HG03039 (cell line): Measurements from ENCODE around the gene SMURF2.
"Not testable (repeated sequence)": the region's sequence is repeated elsewhere in the genome, so short reads cannot be mapped to it uniquely, and the experiment has no call there.

ENCODE experiments used
- ATAC-seq: cut with Tn5 transposase; IDR thresholded peaks from one replicate; pipeline ENCODE4 v1.9.1; 2021; ENCODE audit warnings: mild to moderate bottlenecking, moderate library complexity; ENCODE audit not compliant: unreplicated experiment

SMURF2 gene

DNA sequence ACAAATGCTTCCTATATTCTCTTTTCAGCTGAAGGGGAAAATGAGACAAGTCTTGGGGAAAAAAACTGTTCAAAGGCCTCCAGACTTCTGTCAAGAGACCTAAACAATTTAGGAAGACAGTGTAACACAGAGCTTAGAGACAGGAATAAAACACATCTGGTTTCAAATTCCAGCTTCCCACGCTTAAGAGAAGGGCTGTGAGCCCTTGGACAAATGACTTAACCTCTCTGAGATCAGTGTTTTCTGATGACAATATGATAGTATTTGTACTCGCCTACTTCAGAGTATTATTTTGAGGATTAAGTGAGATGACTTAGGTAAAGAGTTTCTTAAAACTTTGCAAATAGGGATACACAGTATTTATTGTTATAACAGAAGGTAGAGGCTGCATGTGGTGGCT lies 29.5 kb downstream of the SMURF2 start:
- no peak for ATAC-seq

DNA sequence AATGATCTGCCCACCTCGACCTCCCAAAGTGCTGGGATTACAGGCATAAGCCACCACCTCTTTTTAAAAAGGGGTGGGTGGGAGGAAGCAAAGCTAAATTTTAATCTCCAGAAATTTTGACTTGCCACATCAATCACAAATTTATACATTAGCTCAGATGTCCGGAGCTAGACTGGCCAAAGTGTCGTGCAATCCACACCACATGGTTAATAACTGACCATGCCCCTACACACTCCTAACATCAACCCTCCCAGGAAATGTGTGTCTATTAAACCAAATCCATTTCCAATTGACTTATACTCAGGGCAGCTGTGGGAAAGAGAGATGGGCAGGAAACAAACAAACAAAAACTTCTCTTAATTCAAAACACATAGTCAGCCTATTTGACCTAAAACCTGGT lies 29.9 kb downstream of the SMURF2 start:
- ATAC-seq: no peak

DNA sequence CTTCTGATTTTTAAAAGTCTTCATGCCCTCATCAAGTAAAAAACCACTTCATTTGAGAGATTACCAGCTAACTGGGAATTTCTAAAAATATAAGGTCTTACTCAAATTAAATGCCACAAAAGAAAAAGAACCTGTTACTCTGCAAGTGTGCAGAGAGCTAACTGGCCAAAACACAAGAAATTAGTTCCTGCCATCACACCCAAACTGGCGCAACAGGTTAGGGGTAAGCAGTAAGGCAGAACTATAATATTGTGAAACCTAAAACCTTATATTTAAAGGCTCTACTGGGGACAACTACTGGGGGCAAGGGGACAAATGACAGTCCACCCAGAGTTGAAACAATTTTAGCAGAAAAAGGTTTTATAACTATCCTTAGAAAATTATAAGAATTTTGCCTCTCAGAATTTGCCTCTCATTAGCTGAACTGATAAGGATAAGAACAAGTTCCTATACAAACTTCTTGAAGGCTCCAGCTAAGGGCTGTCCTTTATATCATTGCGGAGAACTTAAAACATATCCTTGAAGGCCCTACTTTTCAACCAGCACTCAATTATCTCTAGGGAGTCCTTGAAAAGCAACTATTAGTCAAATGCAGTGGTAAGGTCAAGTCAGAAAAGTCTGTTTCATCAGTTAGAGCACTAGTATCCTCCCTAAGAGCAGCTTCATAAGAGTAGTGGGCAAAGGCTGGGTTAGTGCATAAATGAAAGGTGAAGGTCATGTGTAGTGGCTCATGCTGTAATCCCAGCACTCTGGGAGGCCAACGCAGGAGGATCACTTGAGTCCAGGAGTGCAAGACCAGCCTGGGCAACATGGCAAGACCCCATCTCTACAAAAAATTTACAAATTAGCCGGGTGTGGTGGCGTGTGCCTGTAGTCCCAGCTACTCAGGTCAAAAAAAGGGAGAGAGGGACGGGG lies 31.5 kb downstream of the SMURF2 start:
- no peak for ATAC-seq

DNA sequence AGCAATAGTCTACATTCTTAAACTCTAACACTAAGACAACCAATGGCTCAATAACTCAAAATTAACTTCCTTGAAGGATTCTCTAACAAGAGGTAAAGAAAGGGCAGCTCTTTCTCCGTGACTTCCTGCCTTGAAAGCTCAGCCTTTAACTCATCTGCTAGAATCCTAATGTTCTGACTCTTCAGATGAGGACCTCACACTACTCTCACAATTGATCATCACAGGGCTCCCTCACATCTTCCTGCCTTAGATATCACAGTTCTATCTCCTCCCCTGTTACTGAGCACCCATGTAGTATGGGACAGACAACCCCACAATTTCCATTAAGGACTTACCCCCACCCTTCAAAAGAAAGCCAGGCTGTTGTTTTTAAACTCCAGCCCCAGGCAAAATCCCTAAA lies 33.5 kb downstream of the SMURF2 start:
- peak; percentile 53 for ATAC-seq

DNA sequence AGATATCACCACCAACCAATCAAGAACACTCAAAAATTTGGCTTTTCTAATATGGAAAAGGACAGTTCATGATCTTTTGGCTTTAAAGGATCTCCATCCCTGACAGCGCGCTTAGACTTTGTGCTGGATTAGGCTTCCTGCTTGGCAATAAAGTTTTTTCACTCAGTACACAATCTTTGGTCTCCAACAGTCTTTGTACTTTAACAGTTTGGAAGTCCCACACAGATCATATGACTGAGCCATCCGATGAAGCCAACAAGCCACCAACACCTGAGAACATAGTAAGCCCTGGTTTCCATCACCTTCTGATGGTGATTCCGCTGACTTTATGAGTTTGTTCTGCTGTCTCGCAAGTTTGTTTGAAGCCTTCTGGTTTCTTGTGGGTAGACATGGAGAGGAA lies 34.3 kb downstream of the SMURF2 start:
- no peak for ATAC-seq

DNA sequence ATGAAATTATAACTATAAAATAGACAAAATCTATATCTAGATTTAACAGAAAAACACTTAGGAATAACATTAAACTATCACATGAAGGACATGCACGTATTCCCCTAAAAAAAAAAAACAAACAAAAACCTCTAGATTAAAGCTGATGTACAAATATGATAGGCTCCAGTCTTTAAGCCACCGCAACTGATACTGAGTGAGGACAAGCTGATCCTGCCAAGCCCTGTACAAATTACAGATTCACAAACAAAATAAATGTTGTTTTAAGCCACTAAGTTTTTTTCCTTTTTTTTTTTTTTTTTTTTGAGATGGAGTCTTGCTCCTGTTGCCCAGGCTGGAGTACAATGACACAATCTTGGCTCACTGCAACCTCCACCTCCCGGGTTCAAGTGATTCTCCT lies 35.3 kb downstream of the SMURF2 start:
- no peak for ATAC-seq

DNA sequence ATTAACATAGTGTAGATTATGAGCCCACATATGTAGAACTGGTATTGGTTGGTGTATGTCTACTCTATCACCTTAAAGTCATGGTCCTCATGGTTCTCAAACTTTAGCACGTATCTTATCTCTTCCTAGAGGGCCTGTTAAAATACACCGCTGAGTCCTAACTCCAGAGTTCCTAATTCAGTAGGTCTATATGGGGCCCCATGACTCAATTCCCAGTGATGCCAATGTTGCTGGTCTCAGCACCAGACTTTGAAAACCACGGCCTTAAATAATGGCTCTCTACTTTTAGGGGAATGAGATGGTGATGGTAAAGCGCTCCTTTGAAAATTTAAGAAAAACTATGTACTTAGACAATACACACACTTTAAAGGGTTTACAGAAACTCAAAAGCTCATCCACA lies 36.6 kb downstream of the SMURF2 start:
- no peak for ATAC-seq

DNA sequence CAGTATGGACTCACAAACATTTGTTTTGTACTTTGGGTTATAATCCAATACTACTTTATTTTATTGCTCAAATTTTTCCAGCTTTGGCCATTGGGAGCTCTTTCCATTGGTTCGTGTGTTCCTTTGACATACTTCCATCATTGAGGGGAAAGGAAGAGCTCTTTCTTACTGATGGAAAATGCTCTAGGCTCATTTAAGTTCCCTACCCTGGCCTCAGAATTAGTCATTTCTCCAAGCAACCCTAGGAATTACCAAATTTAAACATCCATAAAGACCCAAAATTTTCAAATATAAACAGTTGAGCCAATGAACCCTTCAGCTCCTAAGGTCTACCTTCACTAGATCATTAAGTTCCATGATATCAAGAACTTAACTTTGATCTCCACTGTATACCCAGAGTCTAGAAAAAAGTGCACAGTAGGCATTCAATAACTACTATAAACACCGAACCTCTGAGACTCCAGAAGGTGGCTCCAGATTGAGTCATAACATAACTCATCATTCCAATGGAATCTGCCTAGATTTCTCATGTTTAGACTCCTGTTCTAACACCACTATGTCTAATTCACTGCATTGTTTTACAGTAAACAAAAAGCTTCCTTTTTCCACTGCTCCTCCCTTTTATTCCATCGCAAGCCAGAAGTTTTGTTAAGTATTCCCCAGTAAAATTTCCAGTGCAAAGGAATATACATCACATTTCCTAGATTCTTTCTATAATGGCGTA lies 39.0 kb downstream of the SMURF2 start:
- ATAC-seq: no peak

DNA sequence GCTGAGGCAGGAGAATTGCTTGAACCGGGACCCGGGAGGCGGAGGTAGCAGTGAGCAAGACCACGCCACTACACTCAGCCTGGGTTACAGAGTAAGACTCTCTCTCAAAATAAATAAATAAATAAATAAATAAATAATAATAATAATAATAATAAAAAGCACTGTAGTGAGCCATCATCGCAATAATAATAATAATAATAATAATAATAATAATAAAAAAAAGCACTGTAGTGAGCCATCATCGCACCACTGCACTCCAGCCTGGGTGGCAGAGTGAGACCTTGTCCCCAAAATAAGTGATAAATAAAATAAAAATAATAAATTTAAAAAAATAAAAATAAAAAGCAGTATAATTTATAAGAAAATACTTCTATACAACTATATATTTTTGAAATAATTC lies 40.3 kb downstream of the SMURF2 start:
- no peak for ATAC-seq

DNA sequence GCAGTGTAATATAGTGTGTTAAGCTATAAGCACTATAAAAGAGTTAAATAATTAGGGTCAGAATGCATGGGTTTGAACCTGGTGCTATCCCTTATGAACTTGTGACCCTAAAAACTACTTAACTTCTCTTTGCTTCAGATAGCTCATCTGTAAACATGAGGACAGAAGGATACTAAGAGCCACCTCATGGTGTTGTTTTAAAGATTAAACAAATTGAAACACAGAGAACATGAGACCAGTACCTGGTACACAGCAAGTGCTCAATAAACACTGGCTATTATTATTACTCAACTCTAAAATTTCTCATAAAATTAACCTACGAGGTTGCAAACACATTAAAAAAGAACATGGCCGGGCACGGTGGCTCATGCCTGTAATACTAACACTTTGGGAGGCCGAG lies 43.3 kb downstream of the SMURF2 start:
- no peak for ATAC-seq

DNA sequence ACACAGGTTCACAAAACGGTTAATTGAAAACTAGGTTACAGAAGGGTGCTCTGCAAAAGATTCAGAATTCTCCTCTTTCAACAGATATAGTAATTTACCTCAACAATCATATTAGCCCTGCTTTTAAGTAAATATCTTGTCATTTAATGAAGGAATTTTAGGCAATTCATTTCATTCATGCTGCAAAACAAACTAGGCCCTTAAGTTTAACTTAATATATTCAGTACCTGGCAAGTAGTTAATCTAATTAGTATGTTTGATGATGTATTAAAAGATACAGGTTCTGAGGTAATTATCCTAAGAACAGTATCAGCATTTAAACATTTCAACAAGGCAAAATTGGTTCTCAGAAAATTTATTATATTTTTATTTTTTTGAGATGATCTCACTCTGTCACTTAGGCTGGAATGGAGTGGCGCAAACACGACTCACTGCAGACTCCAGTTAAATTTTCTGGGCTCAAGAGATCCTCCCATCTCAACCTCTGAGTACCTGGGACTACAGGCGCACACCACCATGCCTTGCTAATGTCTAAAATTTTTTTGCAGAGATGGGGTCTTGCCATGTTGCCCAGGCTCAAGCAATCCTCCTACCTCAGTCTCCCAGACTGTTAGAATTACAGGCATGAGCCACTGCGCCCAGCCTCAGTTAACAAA lies 44.9 kb downstream of the SMURF2 start:
- no peak for ATAC-seq

DNA sequence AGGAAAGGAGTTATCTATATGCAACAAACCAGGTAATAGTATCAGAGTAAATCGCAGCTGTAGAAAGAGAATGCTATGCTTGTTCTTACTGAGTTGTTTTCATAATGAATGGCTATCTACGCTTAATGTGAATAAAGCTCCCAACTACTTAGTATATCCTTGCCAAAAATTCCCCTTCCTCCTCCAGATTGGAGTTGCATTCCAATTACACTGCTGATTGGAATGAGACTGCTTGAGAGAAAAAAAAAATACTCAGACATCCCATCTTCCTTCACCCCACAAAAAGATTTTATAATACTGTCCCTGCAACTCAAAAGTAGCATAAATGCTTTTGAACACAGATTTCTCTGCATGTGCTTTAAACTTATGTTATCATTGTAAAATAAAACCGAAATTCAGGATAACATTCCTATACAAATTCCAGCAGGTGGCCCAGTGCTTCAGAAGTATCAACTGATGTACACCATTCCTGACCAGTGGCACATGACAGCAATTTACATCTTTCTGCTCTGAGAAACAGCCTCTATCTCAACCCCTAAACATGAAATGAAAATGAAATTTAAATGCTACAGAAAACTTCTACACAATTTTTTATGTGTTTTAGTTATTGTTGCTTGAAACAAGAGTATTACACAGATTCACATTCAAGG lies 47.0 kb downstream of the SMURF2 start:
- ATAC-seq: no peak

DNA sequence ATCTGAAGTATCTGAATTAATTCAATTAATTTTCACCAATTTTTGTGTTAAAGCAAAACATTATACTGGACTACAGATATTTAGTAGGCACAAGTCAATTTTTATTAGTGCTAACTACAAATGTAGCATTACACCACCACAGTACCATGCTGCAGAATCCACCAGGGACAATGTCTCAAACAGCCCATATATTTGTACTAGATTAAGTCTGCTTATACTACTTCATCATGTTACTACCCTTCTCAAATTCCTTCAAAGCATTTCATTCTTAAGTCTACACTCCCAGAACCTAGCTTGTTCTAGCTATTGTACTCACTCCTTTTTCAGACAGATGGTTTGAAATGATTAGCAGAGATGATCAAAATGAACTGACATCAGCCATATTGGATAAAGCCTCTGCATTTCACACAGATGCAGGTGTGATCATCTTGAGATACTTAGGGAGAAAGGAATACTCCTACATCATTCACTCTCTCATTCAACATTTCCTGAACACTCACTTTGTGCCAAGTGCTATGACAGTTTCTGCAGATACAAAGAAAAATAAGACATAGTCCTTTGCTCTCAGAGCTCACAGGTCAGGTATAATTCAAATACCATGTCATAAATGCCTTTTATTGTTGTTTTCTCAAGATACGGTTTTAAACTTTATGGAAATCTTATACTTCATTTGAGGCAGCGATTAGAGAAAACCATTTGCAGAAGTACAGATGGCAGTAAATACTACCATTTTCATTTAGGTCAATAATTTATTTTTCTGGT lies 47.7 kb downstream of the SMURF2 start:
- ATAC-seq: no peak

DNA sequence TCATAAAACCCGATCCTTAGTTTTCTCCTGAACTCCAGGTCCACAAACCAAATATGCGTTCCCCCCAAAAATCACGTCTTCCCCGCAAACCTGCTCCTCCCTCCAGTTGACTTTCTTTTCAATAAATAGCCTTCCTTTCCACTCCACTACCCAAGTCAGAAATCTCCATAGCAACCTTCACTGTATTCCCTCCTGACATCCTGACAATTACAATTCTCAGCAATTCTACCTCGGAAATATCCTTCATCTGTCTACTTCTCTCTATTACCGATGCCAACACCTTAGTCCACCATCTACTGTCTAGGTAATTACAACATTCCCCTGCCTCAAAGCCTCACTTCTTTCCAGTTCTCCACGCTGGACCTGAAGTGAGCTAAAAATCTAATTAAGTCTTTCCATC lies 50.7 kb downstream of the SMURF2 start:
- no peak for ATAC-seq

DNA sequence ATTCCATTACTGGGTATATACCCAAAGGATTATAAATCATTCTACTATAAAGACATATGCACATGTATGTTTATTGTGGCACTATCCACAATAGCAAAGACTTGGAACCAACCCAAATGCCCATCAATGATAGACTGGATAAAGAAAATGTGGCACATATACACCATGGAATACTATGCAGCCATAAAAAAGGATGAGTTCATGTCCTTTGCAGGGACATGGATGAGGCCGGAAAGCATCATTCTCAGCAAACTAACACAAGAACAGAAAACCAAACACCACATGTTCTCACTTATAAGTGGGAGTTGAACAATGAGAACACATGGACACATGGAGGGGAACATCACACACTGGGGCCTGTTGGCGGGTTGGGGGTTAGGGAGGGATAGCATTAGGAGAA lies 51.9 kb downstream of the SMURF2 start:
- not testable (repeated sequence) for ATAC-seq

DNA sequence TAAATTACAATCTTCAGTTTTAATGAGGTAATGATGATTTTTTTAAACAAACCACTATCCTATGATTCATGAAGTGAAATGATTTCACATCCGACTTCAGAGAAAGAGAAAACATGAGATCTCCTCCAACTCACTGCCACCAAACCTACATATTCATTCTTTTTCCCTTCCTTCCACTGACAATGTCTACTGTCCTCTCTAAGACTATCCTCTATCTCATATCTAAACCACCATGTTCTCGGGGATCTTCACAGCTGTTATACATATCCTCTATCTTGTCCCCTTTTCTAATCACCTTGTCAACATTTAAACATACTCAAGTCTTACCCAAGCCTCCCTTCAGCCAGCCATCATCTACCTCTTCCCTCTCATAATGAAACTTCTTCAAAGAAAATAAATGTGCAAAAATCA lies 53.5 kb downstream of the SMURF2 start:
- no peak for ATAC-seq

DNA sequence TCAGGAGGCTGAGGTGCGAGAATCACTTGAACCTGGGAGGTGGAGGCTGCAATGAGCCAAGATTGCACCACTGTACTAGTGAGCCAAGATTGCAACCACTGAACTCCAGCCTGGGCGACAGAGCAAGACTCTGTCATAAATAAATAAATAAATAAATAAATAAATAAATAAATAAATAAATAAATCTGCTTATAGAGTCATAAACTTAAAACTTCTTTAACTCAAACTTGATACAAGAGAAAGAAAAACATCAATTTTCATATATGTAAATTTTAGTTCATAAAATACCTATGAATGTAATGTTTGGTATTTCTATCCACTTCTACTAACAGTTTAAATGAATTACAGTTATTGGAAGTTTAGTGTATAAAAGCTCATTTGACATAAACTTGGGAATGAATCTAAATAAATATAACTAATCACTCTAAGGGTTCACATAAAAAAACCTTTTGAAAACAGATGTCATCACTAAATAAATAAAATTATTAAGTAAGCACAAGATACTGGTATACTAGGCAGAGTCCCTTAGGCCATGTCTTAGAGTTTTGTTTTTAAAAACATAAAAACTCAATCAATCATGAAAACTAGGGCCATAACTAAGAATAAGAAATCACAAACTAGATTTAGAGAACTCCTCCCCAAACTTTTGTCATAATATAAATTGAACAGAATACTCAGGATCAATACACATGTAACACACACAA lies 54.1 kb downstream of the SMURF2 start:
- ATAC-seq: no peak

DNA sequence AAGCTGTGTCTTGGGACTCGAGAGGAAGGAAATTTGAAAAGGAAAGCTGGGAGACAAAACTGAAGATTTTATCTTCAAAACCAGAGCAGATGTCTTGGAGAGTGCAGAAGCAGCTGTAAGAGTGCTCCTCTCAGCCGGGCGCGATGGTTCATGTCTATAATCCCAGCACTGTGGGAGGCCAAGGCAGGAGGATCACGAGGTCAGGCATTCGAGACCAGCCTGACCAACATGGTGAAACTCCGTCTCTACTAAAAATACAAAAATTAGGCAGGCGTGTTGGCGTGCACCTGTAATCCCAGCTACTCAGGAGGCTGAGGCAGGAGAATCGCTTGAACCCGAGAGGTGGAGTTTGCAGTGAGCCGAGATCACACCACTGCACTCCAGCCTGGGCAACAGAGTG lies 57.6 kb downstream of the SMURF2 start:
- not testable (repeated sequence) for ATAC-seq

DNA sequence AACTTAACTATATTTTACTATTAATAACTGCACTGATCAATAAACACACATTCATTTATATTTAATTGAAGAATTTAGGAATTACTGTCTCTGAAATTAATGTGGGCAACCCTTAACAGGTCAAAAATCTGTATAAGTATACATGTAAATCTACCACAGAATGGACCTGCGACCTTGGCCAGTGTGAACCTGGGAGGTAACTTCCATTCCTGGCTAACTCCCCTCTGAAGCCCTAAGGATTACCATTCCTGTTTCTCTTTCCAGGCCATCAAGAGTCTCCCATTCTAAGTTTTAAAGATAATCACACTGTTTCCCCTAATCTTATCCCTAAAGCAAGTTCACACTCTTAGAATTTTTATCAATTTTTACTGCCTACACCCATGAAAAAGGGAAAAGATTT lies 58.1 kb downstream of the SMURF2 start:
- ATAC-seq: no peak

DNA sequence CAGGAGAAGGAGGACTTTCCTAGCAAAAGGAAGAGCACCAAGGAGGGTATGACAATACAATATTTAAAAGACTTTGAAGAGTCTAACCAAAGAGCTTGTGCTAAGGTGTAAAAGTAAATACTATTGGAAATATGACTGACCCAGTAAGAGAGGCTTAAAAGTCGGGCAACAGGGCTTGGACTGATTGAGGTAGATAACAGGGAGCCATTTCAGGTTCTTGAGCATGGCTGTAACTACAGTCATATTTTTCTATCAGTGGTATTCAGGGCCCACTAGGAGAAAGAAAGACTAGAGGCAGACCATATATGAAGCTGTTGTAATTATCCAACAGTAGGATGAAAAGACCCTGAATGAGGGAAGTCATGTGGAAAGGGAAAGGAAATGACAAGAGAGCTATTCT lies 62.3 kb downstream of the SMURF2 start:
- no peak for ATAC-seq
